ENCODE data around the gene RAD51B.
A peak's percentile ranks its signal among the peaks of the same experiment; 100 is the strongest.

RAD51B gene

GRCh38 chr14:68748691-68749090 is 929.1 kb downstream of the RAD51B start (continued):
- no peak for TF ChIP-seq ZNF654 (tag by site-specific recombination; IDR thresholded peaks at IDR 0.05; ENCODE audit: low read depth)
- TF ChIP-seq CTCF (tag by site-specific recombination; IDR thresholded peaks at IDR 0.05), result no peak
- no peak for TF ChIP-seq INSM2 (tag by site-specific recombination; IDR thresholded peaks at IDR 0.05)
- TF ChIP-seq ZNF555 (tag by site-specific recombination; conservative IDR thresholded peaks at IDR 0.05), result no peak
- no peak for TF ChIP-seq ZNF24 (tag by site-specific recombination; IDR thresholded peaks at IDR 0.05)

GRCh38 chr14:68749487-68750475 is 930.2 kb downstream of the RAD51B start:
- H3K27ac ChIP-seq (ENCODE audit: extremely low read depth, low read depth, low read length), result no peak overlapping the region
- TF ChIP-seq SCRT1 (tag by site-specific recombination; IDR thresholded peaks at IDR 0.05; ENCODE audit: borderline replicate concordance), result no peak
- TF ChIP-seq ZSCAN23 (tag by site-specific recombination; IDR thresholded peaks at IDR 0.05), result no peak
- peak; percentile 53 for TF ChIP-seq EGR2 (tag by site-specific recombination; IDR thresholded peaks at IDR 0.05; ENCODE audit: low read depth)
- TF ChIP-seq ZFHX2 (tag by site-specific recombination; conservative IDR thresholded peaks at IDR 0.05), result peak; percentile 85
- CTCF ChIA-PET, result no interaction called here
- no peak overlapping the region for H3K4me3 ChIP-seq (ENCODE audit: low read depth, low read length)
- no peaks in the 10 kb centered on the region for H3K36me3 ChIP-seq (ENCODE audit: control insufficient read depth in 2 of 2, insufficient read depth in 1 of 2, low read length in 2 of 2)
- H3K9me3 ChIP-seq (ENCODE audit: control insufficient read depth, insufficient read depth, low read depth, low read length), result no peaks in the 10 kb centered on the region
- POLR2A ChIA-PET, result interaction anchor here (0.8 kb wide), 1 partner anchor 43 kb away, joined by 3 read pairs; the partner anchor contains the start of gene ZFP36L1
- H3K4me1 ChIP-seq (ENCODE audit: control insufficient read depth, insufficient read depth, low read length), result no peaks in the 10 kb centered on the region

GRCh38 chr14:68752271-68753006 is 932.9 kb downstream of the RAD51B start:
- Histone ChIP-seq H3K9me3 (ENCODE audit: control insufficient read depth, insufficient read depth, low read depth, low read length) (no peaks in the 10 kb centered on the region), H3K27ac (ENCODE audit: extremely low read depth, low read depth, low read length) (no peak overlapping the region), H3K4me1 (ENCODE audit: control insufficient read depth, insufficient read depth, low read length) (no peaks in the 10 kb centered on the region), H3K4me3 (ENCODE audit: low read depth, low read length) (no peak overlapping the region), H3K36me3 (ENCODE audit: control insufficient read depth in 2 of 2, insufficient read depth in 1 of 2, low read length in 2 of 2) (no peaks in the 10 kb centered on the region)
- no peak for TF ChIP-seq ZNF133 (tag by site-specific recombination; IDR thresholded peaks at IDR 0.05)
- TF ChIP-seq ZNF621 (tag by site-specific recombination; IDR thresholded peaks at IDR 0.05), result no peak
- TF ChIP-seq ZSCAN30 (tag by site-specific recombination; IDR thresholded peaks at IDR 0.05), result no peak
- no peak for TF ChIP-seq ZNF341 (tag by site-specific recombination; IDR thresholded peaks at IDR 0.05; ENCODE audit: low read depth)
- POLR2A ChIA-PET, result no interaction called here
- CTCF ChIA-PET, result interaction anchor here (0.5 kb wide), 1 partner anchor 37 kb away, joined by 3 read pairs; no protein-coding TSS in a partner anchor

- H3K27ac ChIP-seq (ENCODE audit: extremely low read depth, low read depth, low read length), result no peak overlapping the region
- H3K4me1 ChIP-seq (ENCODE audit: control insufficient read depth, insufficient read depth, low read length), result no peaks in the 10 kb centered on the region
- ChIA-PET POLR2A (no interaction called here), CTCF (no interaction called here)
- H3K36me3 ChIP-seq (ENCODE audit: control insufficient read depth in 2 of 2, insufficient read depth in 1 of 2, low read length in 2 of 2), result no peaks in the 10 kb centered on the region
- H3K4me3 ChIP-seq (ENCODE audit: low read depth, low read length), result no peak overlapping the region
- H3K9me3 ChIP-seq (ENCODE audit: control insufficient read depth, insufficient read depth, low read depth, low read length), result no peaks in the 10 kb centered on the region
- TF ChIP-seq ZNF513 (tag by site-specific recombination; IDR thresholded peaks at IDR 0.05) (no peak), MEIS1 (CRISPR knock-in tag; IDR thresholded peaks at IDR 0.05; ENCODE audit: borderline replicate concordance) (no peak), ZNF37A (tag by site-specific recombination; IDR thresholded peaks at IDR 0.05) (no peak), BCL11A (tag by site-specific recombination; IDR thresholded peaks at IDR 0.05; ENCODE audit: low read depth) (no peak), ZNF529 (tag by site-specific recombination; IDR thresholded peaks at IDR 0.05; ENCODE audit: insufficient replicate concordance) (no peak), PRDM10 (tag by site-specific recombination; IDR thresholded peaks at IDR 0.05) (no peak)
Measured at GRCh38 chr14:68753690-68754089, 934.1 kb downstream of the RAD51B start.

Measured in HEK293 (cell line).